ENCODE measurements around the gene PTPRN. TPM values are rescaled to one million over a fixed set of nuclear protein-coding genes. Genes with fewer than 3 reads are reported as not detected.

Gene PTPRN
- total and polyA plus RNA-seq, 4 donors, result 0.11 to 2.6 (median 0.22) TPM

DNA sequence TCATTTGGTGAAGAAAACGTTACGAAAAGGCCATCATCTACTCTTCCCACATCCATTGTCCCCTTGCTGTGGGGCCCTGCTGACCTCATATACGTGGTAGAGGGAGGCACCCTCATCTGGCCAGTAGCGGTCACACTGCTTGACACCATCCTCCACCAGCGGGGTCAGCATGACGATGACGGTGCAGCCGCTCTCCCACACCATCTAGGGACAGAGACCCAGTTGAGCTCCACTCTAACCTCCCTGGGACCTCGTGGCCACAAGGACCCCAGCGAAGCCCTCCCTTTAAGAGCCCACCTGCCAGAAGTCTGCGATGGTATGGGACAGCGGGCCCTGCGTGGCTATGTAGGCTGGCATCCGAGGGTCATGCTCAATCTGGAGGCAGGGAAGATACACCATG, 13.1 kb downstream of the PTPRN start:
- Histone ChIP-seq H3K4me1 (ENCODE audit: control insufficient read depth in 5 of 5, insufficient read depth in 5 of 5, low read length in 5 of 5) (peaks cover 0 to 4% (median 4%) of the 10 kb centered on the region in 5 donors), H3K9ac (ENCODE audit: insufficient read depth in 1 of 2, low read length in 2 of 2) (no peak overlapping the region), H3K27ac (ENCODE audit: low read depth in 1 of 2, low read length in 1 of 2) (no peak overlapping the region), H3K27me3 (ENCODE audit: control insufficient read depth in 3 of 3, insufficient read depth in 3 of 3, low read length in 2 of 3) (peaks cover 0 to 17% (median 2%) of the 10 kb centered on the region in 3 donors), H3K9me3 (ENCODE audit: control insufficient read depth in 4 of 4, insufficient read depth in 3 of 4, low read length in 3 of 4) (no peaks in the 10 kb centered on the region), H3K36me3 (ENCODE audit: control insufficient read depth in 4 of 4, insufficient read depth in 4 of 4, low read length in 4 of 4) (no peaks in the 10 kb centered on the region), H3K4me3 (no peak overlapping the region)
- DNase-seq (no peak), ATAC-seq (ENCODE audit: insufficient read depth, low FRiP score) (no peak)
- 87 to 88% methylated on average over 14 of the region's 14 CpGs for whole genome bisulfite sequencing, 2 donors
- TF ChIP-seq CTCF (IDR thresholded peaks at IDR 0.05; ENCODE audit: control extremely low read depth, extremely low read depth), result no peak

DNA sequence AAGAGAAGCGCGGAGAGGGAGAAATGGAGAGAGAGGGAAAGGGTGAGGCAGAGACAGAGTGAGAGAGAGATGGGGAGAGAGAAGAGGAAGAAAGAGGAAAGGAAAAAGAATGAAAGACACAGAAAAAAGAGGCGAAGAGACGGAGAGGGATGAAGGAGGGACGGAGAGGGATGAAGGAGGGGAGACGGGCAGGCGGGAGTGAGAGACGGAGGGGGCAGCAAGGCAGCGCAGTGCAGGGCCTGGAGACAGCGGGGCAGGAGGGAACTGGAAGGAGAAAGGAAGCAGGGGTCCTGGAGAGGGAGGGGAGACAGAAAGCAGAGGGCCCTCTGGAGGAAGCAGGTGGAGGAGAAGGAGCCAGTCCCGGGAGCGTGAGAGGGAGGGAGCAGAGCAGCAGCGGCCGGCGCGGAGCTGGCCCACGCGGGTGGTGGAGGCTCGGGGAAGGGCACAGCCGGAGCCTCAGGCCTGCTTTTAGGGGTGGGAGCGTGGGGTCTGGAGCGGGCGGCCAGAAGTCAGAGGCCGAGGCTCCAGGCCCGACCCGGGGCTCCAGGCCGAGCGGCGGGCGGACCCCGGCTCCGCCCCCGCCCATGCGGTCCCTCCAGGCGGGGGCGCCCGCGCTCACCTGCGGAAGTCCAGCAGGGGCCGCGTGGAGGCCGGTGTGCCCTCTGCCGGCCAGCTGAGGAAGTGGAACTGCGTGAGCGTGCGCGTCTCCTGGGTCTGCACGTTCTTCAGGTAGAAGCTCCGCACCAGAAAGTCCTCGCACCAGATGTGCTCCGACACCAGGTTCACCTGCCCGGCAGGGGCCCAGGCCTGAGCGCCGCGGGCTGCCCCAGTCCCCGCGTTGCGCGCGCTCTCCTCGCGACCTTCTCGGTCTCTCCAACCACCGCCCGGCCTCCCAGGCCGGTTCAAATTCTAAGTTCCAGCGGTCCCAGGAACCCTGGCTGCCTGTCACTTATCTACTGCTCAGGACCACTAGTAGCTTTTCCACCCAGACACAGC, 14.5 kb downstream of the PTPRN start:
- ATAC-seq (ENCODE audit: insufficient read depth, low FRiP score), result peak; percentile 96
- H3K27ac ChIP-seq (ENCODE audit: low read depth in 1 of 2, low read length in 1 of 2), result peak overlapping the region in 1 of 2 donors; percentile 63
- WGBS, 2 donors, result 6% methylated on average over 45 to 67 of the region's 67 CpGs

DNA sequence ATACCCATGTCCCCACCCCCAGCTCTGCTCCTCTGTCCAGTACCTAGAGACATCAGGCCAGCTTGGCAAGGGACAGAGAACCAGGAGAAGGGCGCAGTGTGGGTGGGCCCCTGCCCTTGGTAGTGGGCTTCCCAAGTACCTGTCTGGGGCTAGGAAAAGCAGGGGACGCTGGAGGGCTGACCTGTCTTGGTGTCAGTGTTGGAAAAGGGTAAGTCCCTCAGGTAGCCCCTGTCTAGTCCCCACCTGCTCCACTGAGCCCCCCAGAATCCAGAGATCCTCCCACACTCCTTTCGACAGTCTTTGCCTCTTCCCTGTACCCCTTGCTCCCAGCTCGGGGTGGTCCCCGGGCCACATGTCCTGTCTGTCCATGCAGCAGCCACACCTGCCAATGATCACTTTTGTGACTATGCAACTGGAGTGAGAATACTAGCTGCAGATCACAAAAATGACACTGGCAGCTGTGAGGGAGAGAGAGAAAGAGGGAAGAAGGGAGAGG, 15.4 kb downstream of the PTPRN start:
- no peak for TF ChIP-seq CTCF (IDR thresholded peaks at IDR 0.05; ENCODE audit: control extremely low read depth, extremely low read depth)
- Histone ChIP-seq H3K4me1 (ENCODE audit: control insufficient read depth in 5 of 5, insufficient read depth in 5 of 5, low read length in 5 of 5) (peaks cover 0 to 13% (median 4%) of the 10 kb centered on the region in 5 donors), H3K36me3 (ENCODE audit: control insufficient read depth in 4 of 4, insufficient read depth in 4 of 4, low read length in 4 of 4) (no peaks in the 10 kb centered on the region), H3K27ac (ENCODE audit: low read depth in 1 of 2, low read length in 1 of 2) (no peak overlapping the region), H3K4me3 (no peak overlapping the region), H3K9me3 (ENCODE audit: control insufficient read depth in 4 of 4, insufficient read depth in 3 of 4, low read length in 3 of 4) (no peaks in the 10 kb centered on the region), H3K27me3 (ENCODE audit: control insufficient read depth in 3 of 3, insufficient read depth in 3 of 3, low read length in 2 of 3) (peaks cover 0 to 5% (median 0%) of the 10 kb centered on the region in 3 donors), H3K9ac (ENCODE audit: insufficient read depth in 1 of 2, low read length in 2 of 2) (no peak overlapping the region)
- ATAC-seq (ENCODE audit: insufficient read depth, low FRiP score), result no peak
- WGBS, 2 donors, result 88 to 89% methylated on average over 5 of the region's 5 CpGs
- no peak for DNase-seq

More for the DNA sequence above, 14.5 kb downstream of the PTPRN start:
- H3K27me3 ChIP-seq (ENCODE audit: control insufficient read depth in 3 of 3, insufficient read depth in 3 of 3, low read length in 2 of 3), result peaks cover 0 to 8% (median 0%) of the 10 kb centered on the region in 3 donors
- H3K9me3 ChIP-seq (ENCODE audit: control insufficient read depth in 4 of 4, insufficient read depth in 3 of 4, low read length in 3 of 4), result no peaks in the 10 kb centered on the region
- peak overlapping the region; percentile 33 for H3K4me3 ChIP-seq
- H3K9ac ChIP-seq (ENCODE audit: insufficient read depth in 1 of 2, low read length in 2 of 2), result peak overlapping the region in 1 of 2 donors; percentile 10
- DNase-seq, result peak; percentile 79 to 88 (median 86)
- peak; percentile 99 for TF ChIP-seq CTCF (IDR thresholded peaks at IDR 0.05; ENCODE audit: control extremely low read depth, extremely low read depth)
- H3K36me3 ChIP-seq (ENCODE audit: control insufficient read depth in 4 of 4, insufficient read depth in 4 of 4, low read length in 4 of 4), result no peaks in the 10 kb centered on the region
- peaks cover 0 to 8% (median 4%) of the 10 kb centered on the region in 5 donors for H3K4me1 ChIP-seq (ENCODE audit: control insufficient read depth in 5 of 5, insufficient read depth in 5 of 5, low read length in 5 of 5)
